ENCODE measurements around the gene SLCO2A1. TPM values are rescaled to one million over a fixed set of nuclear protein-coding genes. Genes with fewer than 3 reads are reported as not detected.

SLCO2A1 gene
- total and polyA plus RNA-seq, 2 donors from 2014 or later = 27.2 to 169 TPM

GRCh38 chr3:134037168-134037567, 7.4 kb upstream of the SLCO2A1 start:
- DNase-seq (no peak), FAIRE-seq (no peak)
- Histone ChIP-seq H3K27me3 (ENCODE audit: control insufficient read depth, insufficient read depth, low read length) (no peaks in the 10 kb centered on the region), H3K9ac (ENCODE audit: low read length in 3 of 3) (no peak overlapping the region), H3K36me3 (ENCODE audit: control insufficient read depth in 2 of 3, insufficient read depth in 3 of 3, low read length in 3 of 3) (no peaks in the 10 kb centered on the region), H3K9me3 (ENCODE audit: control insufficient read depth in 2 of 3, insufficient read depth in 1 of 3, low read length in 3 of 3) (no peaks in the 10 kb centered on the region), H3K4me3 (ENCODE audit: low read length in 3 of 3) (no peak overlapping the region), H3K27ac (ENCODE audit: low read depth in 2 of 2, low read length in 2 of 2) (no peak overlapping the region), H3K4me1 (ENCODE audit: control insufficient read depth in 2 of 3, insufficient read depth in 2 of 3, low read depth in 1 of 3, low read length in 3 of 3) (peaks cover 0 to 5% (median 3%) of the 10 kb centered on the region in 3 donors)
- TF ChIP-seq CTCF (IDR thresholded peaks at IDR 0.05; ENCODE audit: borderline replicate concordance, extremely low read depth, insufficient read depth) = no peak
- intact Hi-C loops (cut with DNase I) = no loop called here

- Histone ChIP-seq H3K4me3 (ENCODE audit: low read length in 3 of 3) (no peak overlapping the region), H3K9ac (ENCODE audit: low read length in 3 of 3) (no peak overlapping the region), H3K4me1 (ENCODE audit: control insufficient read depth in 2 of 3, insufficient read depth in 2 of 3, low read depth in 1 of 3, low read length in 3 of 3) (peaks cover 0 to 5% (median 3%) of the 10 kb centered on the region in 3 donors), H3K27ac (ENCODE audit: low read depth in 2 of 2, low read length in 2 of 2) (no peak overlapping the region), H3K36me3 (ENCODE audit: control insufficient read depth in 2 of 3, insufficient read depth in 3 of 3, low read length in 3 of 3) (no peaks in the 10 kb centered on the region), H3K27me3 (ENCODE audit: control insufficient read depth, insufficient read depth, low read length) (no peaks in the 10 kb centered on the region), H3K9me3 (ENCODE audit: control insufficient read depth in 2 of 3, insufficient read depth in 1 of 3, low read length in 3 of 3) (no peaks in the 10 kb centered on the region)
- TF ChIP-seq CTCF (IDR thresholded peaks at IDR 0.05; ENCODE audit: borderline replicate concordance, extremely low read depth, insufficient read depth) = no peak
- FAIRE-seq = no peak
- intact Hi-C loops (cut with DNase I) = no loop called here
- DNase-seq = no peak
These were observed 6.6 kb upstream of the SLCO2A1 start for GRCh38 chr3:134036291-134036690.

- Histone ChIP-seq H3K36me3 (ENCODE audit: control insufficient read depth in 2 of 3, insufficient read depth in 3 of 3, low read length in 3 of 3) (no peaks in the 10 kb centered on the region), H3K27ac (ENCODE audit: low read depth in 2 of 2, low read length in 2 of 2) (no peak overlapping the region), H3K9ac (ENCODE audit: low read length in 3 of 3) (no peak overlapping the region), H3K4me1 (ENCODE audit: control insufficient read depth in 2 of 3, insufficient read depth in 2 of 3, low read depth in 1 of 3, low read length in 3 of 3) (peaks cover 0 to 5% (median 3%) of the 10 kb centered on the region in 3 donors), H3K9me3 (ENCODE audit: control insufficient read depth in 2 of 3, insufficient read depth in 1 of 3, low read length in 3 of 3) (no peaks in the 10 kb centered on the region), H3K27me3 (ENCODE audit: control insufficient read depth, insufficient read depth, low read length) (no peaks in the 10 kb centered on the region), H3K4me3 (ENCODE audit: low read length in 3 of 3) (no peak overlapping the region)
- DNase-seq (no peak), FAIRE-seq (no peak)
- intact Hi-C loops (cut with DNase I) = no loop called here
- no peak for TF ChIP-seq CTCF (IDR thresholded peaks at IDR 0.05; ENCODE audit: borderline replicate concordance, extremely low read depth, insufficient read depth)
These were observed 6.1 kb upstream of the SLCO2A1 start for GRCh38 chr3:134035836-134036235.
